C4-2B (cell line): ENCODE measurements around the gene STK4.
A peak's percentile ranks its signal among the peaks of the same experiment; 100 is the strongest.

ENCODE experiments used
- H3K27ac ChIP-seq: fragments of 450-650 bp; 2 replicates; pipeline ENCODE4 v1.5.1; 2017
- ZFX ChIP-seq: fragments of 450-650 bp; IDR thresholded peaks from 2 replicates; pipeline ENCODE4 v1.6.1; 2017
- TF ChIP-seq, protein P1 (sequence below): fragments of 450-650 bp; conservative IDR thresholded peaks from 2 replicates; pipeline ENCODE4 v1.5.1; 2017; ENCODE audit warnings: mild to moderate bottlenecking

STK4 gene

GRCh38 chr20:45082468-45082867 is 116.2 kb downstream of the STK4 start:
- TF ChIP-seq, protein P1, sequence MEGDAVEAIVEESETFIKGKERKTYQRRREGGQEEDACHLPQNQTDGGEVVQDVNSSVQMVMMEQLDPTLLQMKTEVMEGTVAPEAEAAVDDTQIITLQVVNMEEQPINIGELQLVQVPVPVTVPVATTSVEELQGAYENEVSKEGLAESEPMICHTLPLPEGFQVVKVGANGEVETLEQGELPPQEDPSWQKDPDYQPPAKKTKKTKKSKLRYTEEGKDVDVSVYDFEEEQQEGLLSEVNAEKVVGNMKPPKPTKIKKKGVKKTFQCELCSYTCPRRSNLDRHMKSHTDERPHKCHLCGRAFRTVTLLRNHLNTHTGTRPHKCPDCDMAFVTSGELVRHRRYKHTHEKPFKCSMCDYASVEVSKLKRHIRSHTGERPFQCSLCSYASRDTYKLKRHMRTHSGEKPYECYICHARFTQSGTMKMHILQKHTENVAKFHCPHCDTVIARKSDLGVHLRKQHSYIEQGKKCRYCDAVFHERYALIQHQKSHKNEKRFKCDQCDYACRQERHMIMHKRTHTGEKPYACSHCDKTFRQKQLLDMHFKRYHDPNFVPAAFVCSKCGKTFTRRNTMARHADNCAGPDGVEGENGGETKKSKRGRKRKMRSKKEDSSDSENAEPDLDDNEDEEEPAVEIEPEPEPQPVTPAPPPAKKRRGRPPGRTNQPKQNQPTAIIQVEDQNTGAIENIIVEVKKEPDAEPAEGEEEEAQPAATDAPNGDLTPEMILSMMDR, result no peak
- TF ChIP-seq ZFX, result no peak
- no peak overlapping the region for H3K27ac ChIP-seq

GRCh38 chr20:45083127-45083526 is 116.8 kb downstream of the STK4 start:
- TF ChIP-seq, protein P1, result no peak
- no peak for TF ChIP-seq ZFX
- no peak overlapping the region for H3K27ac ChIP-seq

DNA sequence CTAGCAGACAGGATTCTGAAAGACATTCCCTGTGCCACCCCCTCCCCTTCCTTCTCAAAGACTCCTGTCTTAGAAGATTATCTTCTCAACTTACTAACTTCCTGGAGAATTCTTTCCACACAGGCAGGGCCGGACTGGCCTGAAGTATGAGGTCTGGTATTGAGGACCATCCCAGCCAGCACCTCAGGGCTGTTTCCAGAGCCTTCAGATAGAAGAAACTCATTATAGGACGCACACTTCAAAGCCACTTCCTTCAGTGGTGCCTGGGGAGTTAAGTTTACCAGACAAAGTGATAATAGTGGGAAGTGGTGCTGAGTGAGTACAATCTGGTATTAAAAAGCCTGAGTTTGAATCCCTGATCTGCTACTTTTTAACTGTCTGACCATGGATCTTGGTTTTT is 119.0 kb downstream of the STK4 start:
- H3K27ac ChIP-seq, result no peak overlapping the region
- TF ChIP-seq ZFX, result no peak
- TF ChIP-seq, protein P1, result no peak

DNA sequence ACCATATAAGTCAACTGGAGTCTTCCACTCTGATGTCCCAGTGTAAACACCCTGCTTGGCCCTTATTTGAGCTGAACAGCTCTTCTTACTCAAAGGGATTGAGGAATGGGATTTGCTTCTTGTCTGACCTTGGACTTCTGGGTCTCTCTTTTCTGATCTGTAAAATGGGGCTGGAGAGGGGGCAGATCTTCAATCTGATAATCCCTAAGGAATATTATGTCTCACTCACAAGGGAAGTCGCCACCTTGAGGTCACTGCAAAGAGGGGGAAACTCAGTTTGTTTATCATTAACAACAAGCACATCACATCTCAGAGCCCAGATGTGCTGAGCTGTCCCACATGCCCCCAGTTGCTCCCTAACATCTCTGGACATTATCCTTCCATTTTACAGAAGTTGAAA is 119.6 kb downstream of the STK4 start:
- H3K27ac ChIP-seq, result no peak overlapping the region
- TF ChIP-seq, protein P1, result peak; percentile 8; the same call in 1 of the 2 replicates
- no peak for TF ChIP-seq ZFX

DNA sequence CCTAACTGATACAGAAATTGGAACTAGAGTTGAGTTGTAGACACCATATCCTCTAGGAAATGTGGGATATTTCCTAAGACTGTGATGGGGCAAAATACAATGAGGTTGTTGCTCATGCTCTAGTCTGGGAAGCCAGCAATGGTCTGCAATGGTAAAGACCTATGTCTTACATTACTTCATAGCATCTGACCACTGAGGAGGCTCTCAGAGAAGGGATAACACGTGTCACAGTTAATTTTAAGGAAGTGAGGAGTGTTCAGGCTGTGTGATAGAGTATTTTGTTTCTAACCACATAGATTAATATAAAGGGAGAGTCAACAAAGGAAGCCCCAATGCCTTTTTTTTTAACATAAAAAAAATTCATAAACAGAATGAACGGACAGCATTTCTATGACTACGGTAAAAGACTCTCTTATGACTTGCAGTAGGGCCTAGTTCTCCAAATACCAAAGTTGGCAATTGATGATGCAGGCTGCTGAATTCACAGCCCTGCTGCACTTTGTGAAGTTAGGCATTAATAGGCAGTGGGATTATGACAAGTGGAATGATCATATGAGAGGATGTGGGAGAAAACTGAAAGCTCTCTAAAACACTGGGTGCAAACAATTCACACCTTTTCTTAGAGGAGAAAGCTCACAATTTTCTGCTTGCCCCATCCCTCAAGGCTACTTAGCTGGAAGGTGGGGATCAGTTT is 120.9 kb downstream of the STK4 start:
- no peak for TF ChIP-seq ZFX
- TF ChIP-seq, protein P1, result no peak
- H3K27ac ChIP-seq, result no peak overlapping the region

- TF ChIP-seq ZFX, result no peak
- TF ChIP-seq, protein P1, result no peak
- no peak overlapping the region for H3K27ac ChIP-seq
Measured at GRCh38 chr20:45087814-45088213, 121.5 kb downstream of the STK4 start.

DNA sequence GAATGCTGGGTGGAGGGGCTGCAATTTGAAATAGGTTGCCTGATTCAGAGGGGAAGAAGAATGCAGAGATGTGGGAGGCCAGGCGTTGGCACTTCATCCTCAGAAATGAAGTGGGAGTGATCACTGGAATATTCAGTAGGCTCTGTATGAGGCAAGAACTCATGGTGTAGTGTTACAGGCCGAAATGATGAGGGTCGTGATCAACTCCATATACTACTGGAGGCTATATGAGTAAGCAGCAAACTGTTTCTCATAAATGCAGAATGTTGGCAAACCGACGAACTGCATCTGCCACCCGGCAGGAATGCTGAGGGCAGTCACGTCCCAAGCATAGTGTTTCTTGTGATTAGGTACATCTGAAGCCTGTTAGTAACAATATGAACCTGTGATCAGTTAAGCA is 121.9 kb downstream of the STK4 start:
- no peak for TF ChIP-seq ZFX
- TF ChIP-seq, protein P1, result no peak
- H3K27ac ChIP-seq, result no peak overlapping the region
